Activated naive CD8-positive, alpha-beta T cell treated with anti-CD3 and anti-CD28 coated beads, Interleukin-2, amount 50 U/mL, for 16 hours (primary cell): ENCODE results near the gene SMAP1.
"Not testable (repeated sequence)": the region's sequence is repeated elsewhere in the genome, so short reads cannot be mapped to it uniquely, and the experiment has no call there.

Source experiments
- DNase-seq: peaks from one replicate; pipeline ENCODE4 v3.0.0-alpha.2; 2020; ENCODE audit warnings: low read depth, low spot score

Gene SMAP1

DNA sequence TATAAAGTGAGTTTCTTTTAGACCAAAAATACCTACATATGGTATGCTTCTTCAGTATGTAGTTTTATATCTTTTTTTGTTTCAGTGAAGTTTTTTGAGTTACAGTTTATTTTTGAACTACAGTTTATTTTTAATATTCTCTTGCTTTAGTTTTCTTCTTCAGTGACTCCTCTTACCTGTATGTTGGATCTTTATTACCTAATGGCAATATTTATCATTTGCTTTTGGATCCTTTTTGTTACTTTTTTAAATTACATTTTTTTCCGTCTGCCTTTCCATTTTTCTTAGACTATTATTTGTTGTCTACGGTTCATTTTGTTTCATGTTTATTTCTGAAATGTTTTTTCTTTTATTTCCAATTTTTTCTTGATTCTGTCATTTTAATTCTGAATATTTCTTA lies 71.9 kb downstream of the SMAP1 start:
- DNase-seq, result no peak

DNA sequence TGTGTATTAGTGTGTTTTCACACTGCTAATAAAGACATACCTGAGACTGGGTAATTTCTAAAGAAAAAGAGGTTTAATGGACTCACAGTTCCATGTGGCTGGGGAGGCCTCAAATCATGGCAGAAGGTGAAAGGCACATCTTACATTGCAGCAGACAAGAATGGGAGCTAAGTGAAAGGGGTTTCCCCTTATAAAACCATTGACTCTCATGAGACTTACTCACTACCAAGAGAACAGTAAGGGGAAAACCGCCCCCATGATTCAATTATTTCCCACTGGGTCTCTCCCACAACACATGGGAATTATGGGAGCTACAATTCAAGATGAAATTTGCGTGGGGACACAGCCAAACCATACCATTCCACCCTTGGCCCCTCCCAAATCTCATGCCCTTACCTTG lies 73.1 kb downstream of the SMAP1 start:
- not testable (repeated sequence) for DNase-seq

DNA sequence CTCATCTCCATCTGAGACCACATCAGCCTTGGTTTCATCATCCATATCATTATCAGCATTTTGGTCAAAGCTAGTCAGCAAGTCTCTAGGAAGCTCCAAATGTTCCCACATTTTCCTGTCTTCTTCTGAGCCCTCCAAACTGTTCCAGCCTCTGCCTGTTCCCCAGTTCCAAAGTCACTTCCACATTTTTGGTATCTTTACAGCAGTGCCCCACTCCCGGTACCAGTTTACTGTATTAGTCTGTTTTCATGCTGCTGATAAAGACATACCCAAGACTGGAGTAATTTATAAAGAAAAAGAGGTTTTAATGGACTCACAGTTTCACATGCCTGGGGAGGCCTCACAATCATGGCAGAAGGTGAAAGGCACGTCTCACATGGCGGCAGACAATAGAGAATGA lies 74.8 kb downstream of the SMAP1 start:
- DNase-seq, result not testable (repeated sequence)

DNA sequence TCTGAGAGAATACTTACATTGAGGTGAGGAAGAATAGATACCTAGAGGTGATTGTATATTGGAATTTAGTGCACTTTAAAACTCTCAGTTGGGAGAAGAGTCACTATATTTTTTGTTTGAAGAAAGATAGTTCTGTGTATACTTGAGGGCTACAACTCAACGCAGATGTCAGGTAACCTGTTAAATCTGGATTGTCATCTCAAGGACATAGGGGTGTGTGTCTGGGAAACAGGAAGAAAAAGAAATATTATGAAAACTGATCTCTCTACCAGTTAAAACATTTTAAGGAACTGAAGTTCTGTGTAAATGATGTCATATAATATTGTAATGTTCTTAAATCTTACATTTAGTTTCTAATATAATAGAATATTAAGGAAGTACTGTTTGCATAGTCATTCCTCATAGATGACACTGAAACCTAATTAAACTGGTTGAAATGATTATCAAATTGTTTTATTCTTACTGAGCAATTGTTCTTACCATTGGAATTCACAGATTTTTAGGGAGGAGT lies 86.2 kb downstream of the SMAP1 start:
- no peak for DNase-seq

DNA sequence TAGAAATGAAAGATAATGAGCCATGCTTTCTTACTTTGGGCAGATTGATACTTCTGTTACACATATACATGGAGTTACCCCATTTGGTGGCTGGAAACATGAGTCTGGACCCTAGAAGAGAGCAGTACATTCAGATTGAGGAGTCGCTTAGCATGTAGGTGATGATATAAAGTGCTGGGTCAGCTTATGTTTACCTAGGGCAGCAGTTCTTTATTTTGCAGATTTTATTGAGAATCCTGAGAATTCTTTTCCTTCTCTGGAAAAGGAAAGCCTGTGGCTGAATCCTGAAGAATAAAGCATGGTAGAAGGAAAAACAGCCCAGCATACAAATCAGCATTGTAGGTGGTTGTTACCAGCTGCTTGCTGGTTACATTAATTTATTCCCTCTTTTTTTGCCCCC lies 91.2 kb downstream of the SMAP1 start:
- no peak for DNase-seq

DNA sequence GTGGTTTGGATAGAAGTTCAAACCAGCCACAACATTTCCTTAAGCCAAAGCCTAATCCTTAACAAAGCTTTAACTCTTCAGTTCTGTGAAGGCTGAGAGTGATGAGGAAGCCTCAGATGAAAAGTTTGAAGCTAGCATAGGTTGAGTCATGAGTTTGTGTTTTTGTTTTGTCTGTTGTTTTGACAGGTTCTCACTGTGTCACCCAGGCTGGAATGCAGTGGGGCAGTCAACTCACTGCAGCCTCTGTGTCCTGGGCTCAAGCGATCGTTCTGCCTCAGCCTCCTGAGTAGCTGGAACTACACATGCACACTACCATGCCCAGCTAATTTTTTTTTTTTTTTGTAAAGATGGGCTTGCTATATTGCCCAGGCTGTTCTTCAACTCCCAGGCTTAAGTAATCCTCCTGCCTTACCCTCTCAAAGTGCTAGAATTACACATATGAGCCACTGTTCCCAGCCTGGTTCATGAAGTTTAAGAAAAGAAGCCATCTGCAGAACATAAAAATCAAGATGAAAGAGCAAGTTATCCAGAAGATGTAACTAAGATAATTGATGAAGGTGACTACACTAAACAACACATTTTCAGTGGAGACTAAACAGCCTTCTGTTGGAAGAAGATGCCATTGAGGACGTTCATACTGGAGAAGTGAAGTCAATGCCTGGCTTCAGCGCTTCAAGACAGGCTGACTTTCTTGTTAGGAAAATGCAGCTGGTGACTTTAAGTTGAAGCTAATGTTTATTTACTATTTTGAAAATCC lies 96.2 kb downstream of the SMAP1 start:
- DNase-seq, result no peak

DNA sequence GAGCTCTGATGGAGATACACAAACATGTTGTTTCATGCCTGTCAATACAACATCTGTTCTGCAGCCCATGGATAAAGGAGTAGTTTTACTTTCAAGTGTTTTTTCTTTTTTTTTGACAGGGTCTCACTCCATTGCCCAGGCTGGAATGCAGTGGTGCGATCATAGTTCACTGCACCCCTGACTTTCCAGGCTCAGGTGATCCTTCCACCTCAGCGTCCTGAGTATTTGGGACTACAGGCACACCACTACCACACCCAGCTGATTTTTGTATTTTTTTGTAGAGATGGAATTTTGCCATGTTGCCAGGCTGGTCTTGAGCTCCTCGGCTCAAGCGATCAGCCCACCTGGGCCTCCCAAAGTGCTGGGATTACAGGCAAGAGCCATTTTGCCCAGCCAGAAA lies 97.0 kb downstream of the SMAP1 start:
- no peak for DNase-seq

DNA sequence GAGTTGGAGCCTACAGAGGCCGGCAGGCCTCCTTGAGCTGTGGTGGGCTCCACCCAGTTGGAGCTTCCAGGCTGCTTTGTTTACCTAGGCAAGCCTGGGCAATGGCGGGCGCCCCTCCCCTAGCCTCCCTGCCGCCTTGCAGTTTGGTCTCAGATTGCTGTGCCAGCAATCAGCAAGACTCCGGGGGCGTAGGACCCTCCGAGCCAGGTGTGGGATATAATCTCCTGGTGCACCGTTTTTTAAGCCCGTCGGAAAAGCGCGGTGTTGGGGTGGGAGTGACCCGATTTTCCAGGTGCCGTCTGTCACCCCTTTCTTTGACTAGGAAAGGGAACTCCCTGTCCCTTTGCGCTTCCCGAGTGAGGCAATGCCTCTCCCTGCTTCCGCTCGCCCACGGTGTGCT lies 103.7 kb downstream of the SMAP1 start:
- not testable (repeated sequence) for DNase-seq

DNA sequence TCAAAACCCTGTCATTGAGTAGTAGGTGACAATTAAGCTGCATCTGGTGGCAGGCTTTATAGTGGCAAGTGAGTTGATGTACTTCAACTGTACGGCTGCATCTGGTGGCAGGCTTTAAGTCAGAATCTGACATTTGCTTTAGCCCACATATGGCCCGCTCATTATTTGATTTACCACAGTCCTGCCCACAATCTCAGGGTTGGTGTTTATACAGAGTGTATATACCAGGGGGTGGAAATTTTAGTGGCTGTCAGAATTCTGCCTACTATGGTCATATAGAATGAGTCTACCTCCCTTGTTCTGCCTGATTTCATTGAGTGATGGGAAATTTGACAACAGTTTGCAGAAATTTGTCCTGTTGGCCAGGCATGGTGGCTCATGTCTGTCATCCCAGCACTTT lies 112.3 kb downstream of the SMAP1 start:
- DNase-seq, result no peak

DNA sequence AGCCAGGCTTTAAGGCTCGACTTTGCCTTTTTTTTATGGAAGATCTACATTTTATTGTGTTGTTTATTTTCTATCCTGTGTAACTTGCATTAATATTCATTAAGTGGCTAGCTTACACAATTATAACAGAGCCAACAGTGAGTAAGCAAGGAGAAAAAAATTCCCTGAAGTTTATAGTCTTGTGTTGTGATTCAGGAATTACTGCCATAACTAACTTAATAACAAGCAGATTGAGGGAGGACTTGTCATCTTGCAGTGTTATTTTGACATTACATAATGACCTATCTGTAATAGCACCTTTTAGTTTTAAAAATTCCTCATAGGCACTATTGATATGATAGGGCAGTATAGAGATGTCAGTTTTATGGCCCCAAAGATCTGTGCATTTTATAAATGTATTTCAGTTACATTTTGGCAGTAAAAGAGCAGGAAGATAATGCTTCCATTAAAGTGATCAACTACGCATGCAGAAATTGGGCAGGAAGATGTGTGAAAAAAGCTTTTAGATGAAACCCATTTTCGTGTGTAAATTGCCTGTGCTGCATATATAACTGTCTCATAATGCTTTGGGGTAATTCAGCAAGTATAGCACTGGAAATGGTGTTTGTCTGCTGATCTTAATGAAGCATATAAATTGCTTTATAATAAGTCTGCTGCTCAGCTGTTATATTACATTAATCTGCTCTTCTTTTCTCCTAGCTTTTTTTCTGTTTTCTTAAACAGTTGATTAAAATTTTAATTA lies 123.0 kb downstream of the SMAP1 start:
- no peak for DNase-seq

DNA sequence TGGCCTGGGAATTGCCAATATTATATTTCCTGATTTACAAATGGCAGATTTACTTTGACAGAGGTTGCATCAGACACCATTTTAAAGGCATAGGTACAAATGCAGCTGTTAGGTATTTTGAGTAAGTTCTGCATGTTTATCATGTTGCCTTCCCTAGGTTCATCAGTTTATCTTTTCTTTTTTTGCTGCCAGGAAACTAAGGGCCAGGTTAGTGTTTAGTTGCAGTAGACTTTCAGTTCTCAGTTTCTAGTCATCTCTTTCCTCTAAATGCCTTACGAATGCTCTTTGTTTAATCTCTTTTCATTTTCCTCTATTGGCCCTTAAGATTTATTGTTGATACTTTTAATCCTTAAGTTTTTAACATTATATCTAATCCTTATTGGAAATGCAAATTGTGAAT lies 129.9 kb downstream of the SMAP1 start:
- no peak for DNase-seq

DNA sequence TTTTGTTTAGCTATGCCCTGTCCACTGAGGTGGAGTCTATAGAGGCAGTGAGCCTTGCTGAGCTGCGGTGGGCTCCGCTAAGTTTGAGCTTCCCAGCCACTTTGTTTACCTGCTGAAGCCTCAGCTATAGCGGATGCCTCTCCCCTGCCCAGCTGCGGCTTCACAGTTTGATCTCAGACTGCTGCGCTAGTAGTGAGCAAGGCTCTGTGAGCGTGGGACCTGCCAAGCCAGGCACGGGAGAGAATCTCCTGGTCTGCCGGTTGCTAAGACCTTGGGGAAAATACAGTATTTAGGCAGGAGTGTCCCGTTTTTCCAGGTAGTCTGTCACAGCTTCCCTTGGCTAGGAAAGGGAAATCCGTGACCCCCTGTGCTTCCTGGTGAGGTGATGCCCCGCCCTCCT lies 138.4 kb downstream of the SMAP1 start:
- DNase-seq, result no peak

DNA sequence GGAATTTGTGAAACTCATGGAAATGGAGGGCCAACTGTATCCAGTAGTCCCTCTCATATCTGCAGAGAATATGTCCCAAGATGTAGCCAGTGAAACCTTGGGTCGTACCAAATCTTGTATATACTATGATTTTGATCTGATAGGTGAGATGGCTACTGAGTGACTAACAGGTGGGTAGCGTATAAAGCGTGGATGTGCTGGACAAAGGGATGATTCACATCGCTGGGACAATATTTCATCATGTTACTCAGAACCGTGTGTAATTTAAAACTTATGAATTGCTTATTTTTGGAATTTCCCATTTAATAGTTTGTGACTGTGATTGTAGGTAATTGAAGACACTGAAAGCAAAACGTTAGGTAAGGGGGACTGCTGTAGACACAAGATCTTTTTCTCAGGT lies 144.1 kb downstream of the SMAP1 start:
- no peak for DNase-seq

DNA sequence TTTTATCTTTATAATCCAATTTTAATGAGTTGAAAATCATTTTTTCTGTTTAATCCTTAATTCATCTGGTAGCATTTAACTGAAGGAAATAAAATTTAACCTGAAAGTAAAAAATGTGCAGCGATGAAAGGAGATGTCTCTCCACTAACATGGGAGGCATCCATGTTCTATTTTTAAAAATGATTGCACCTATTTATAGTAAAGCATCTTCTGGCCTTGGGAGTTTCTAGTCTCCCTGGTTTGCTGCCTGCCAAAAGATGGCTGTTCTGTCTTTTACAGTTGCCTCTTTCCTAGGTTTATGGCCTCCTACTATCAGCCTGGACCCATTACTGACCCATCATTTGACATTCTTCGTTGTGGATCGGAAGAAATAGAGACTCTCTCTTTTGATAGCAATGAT lies 146.2 kb downstream of the SMAP1 start:
- DNase-seq, result no peak

DNA sequence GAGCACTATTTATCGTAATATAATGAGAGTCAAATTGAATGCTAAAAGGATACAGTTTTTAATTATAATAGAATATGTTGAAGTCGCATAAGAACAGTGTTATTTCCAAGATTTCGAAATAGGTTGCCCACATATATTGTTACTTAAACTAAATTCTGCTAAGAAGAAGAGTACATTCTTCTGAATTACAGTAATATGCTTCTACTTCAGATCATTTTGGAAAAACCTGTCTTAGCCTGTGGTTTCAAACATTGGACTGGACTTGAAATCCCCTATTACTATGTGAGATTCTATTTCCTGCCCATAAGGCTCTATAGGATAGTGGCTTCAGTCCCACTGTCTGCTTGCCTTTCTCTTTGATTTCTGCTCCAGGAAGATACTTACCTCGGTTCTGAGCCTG lies 152.0 kb downstream of the SMAP1 start:
- no peak for DNase-seq

DNA sequence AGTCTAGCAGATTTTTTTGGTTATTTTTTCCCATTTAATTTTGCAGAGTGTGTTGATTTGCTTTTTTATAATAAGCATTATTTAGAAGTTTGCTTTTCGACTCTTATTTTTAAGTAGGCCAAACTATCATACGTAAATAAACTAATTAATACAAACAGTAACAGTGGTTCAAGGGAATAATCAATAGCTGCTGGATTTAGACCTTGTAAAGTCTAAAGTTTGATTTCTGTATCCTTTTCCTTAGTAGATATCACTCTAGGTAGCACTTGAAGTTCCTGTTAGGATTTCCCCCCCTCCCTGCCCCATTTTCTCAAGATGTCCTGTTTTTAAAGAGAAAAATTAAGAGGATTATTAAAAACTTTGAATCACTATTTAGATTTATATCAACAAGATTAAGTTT lies 153.1 kb downstream of the SMAP1 start:
- no peak for DNase-seq

DNA sequence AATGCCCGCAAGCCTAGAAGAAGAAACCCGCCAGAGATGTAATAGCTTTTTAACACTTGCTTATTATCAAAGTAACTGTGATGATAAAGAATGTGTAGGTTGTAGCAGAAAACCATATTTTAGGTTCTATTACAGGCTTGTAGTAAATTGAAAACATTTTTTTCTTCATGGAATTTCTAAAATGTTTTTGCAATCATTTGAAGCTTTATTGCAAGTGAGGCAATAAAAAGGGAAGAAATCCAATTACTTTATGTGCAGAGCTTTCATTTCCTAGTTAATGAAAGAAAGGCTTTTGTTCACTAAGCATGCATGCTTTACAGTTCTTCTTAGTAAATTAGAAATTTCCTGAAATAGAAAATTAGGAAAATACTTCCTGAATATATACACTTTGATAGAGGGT lies 154.1 kb downstream of the SMAP1 start:
- DNase-seq, result no peak

DNA sequence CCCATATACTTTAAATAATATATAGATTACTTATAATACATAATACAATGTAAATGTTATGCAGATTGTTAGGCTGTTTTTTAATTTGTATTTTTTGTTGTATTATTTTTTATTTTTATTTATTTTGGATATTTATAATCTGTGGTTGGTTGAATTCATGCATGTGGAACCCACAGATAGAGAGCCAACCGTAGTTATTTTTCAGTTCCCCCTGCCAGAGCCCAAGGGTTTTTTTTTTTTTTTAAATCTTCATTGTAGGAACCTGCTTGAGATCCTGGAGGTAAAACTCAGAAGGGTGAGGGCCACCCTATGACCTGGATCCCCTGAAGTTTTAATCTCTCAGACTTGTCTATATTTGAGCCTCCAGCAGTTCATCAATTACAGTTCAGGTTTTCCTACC lies 156.0 kb downstream of the SMAP1 start:
- DNase-seq, result no peak

DNA sequence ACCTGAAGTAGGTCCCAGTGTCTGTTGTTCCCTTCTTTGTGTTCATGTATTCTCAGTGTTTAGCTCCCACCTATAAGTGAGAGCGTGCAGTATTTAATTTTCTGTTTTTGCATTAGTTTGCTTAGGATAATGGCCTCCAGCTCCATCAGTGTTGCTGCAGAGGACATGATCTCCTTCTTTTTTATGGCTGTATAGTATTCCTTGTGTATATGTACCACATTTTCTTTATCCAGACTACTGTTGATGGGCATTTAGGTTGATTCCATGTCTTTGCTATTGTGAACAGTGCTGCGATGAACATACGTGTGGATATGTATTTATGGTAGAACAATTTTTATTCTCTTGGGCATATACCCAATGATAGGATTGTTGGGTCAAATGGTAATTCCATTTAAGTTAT lies 163.7 kb downstream of the SMAP1 start:
- DNase-seq, result no peak

DNA sequence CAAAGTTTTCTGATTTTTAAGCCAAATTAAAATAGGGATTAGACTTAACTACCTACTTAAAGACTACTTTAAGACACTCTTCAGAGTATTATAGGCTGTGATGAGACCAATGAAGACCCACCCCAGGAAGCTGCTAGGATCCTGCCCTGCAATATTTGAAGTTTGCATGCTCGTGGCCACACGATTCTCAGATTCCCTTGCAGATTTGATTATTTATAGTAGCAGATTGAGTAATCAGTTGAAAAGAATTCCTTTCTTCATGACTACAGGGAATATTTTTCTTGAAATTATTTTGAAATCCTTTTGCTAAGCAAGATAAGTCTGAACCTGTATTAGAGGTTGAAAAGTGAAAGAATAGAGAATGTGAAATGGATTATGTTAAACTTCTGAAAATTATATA lies 166.8 kb downstream of the SMAP1 start:
- DNase-seq, result no peak

DNA sequence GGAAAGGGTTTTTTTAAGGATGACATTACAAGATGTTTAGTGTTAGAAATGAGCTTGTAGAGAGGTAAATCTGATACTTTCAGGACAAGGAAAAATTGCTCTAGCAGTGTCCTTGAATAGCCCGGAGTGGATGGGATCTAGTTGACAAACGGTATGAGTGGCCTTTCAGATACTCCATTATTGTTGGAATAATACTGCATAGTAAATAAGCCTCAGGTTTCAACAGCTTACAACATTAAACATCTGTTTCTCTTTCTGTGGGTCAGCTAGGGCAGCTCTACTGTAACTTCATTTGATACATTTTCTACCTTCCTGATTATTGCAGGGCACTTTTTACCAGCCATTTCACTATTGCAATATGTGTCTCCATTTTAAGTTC lies 171.2 kb downstream of the SMAP1 start:
- no peak for DNase-seq

DNA sequence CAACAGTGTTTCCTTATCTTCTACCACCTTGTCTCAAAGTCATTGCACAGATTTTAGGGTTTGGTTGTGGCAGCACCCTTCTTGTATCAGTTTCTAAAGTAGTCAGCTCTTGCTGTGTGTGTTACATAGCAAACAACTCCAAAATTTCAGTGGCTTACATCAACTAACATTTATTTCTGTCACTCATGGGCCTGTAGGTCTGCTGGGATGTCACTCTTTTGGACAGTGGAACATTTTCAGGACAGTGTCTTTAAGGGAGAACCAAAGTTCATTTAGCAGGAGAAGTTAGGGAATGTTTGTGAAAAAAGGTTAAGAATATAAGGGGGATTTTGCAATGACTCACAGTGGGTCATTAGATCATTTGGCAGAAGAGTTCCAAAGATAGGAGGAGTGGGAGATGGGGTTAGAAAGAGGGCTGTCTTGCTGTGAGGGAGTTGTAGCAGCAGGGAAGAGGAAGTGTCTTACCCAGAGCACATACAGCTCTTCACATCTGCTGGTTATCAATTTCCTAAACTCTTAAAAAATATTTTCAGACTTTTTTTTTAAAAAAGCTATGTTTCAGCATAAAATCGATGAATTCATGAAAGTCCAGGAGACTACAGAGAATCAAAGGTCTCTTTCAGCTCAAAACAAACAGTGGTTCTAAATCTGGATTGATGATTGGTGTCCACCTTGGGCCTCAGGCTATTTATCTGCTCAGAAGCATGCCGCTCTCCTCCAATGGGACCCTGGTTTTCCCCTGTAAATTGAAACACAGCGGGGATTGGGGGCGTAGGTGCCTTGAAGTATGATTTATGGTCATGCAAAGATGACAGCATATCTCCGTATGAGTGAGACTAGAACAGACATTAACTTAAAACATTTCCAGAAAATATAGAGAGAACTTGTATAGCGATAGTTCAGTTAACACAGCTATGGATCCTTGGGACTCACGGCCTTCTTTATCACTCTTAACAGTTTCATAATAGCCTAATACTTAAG lies 171.9 kb downstream of the SMAP1 start:
- no peak for DNase-seq
